ENCODE results near the gene SELE.

The SELE gene

DNA sequence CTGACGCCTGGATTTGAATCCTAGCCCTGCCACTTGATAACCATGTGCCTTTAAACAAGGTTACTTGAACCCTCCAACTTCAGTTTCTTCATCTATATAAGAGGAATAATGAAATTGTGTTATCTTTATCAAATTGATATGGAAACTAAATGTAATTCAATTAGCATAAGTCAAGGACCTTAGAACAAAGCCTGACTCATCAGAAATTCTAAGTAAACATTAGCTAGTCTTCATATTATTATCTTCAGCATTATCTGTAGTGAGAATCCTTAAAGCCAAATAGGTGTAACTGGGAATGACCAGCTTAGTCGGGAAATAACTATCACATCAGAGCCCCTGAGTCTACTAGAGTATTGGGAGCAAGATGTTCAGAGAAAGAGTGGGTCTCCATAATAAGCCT is 29.1 kb downstream of the SELE start:
- DNase-seq (ENCODE audit: low spot score) (no peak), ATAC-seq (ENCODE audit: low read depth) (no peak)
- peaks cover 3% of the 10 kb centered on the region for H3K27me3 ChIP-seq (ENCODE audit: insufficient read depth, poor library complexity, severe bottlenecking)
- no peaks in the 10 kb centered on the region for H3K9me3 ChIP-seq (ENCODE audit: severe bottlenecking)
- H3K4me3 ChIP-seq (ENCODE audit: severe bottlenecking), result no peak overlapping the region
- TF ChIP-seq, protein P1, sequence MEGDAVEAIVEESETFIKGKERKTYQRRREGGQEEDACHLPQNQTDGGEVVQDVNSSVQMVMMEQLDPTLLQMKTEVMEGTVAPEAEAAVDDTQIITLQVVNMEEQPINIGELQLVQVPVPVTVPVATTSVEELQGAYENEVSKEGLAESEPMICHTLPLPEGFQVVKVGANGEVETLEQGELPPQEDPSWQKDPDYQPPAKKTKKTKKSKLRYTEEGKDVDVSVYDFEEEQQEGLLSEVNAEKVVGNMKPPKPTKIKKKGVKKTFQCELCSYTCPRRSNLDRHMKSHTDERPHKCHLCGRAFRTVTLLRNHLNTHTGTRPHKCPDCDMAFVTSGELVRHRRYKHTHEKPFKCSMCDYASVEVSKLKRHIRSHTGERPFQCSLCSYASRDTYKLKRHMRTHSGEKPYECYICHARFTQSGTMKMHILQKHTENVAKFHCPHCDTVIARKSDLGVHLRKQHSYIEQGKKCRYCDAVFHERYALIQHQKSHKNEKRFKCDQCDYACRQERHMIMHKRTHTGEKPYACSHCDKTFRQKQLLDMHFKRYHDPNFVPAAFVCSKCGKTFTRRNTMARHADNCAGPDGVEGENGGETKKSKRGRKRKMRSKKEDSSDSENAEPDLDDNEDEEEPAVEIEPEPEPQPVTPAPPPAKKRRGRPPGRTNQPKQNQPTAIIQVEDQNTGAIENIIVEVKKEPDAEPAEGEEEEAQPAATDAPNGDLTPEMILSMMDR (IDR thresholded peaks at IDR 0.05; ENCODE audit: poor library complexity, severe bottlenecking), result no peak
- no peaks in the 10 kb centered on the region for H3K4me1 ChIP-seq (ENCODE audit: insufficient read depth, poor library complexity, severe bottlenecking)
- no peak overlapping the region for H3K27ac ChIP-seq (ENCODE audit: poor library complexity, severe bottlenecking)
- H3K36me3 ChIP-seq (ENCODE audit: low read depth), result no peaks in the 10 kb centered on the region

DNA sequence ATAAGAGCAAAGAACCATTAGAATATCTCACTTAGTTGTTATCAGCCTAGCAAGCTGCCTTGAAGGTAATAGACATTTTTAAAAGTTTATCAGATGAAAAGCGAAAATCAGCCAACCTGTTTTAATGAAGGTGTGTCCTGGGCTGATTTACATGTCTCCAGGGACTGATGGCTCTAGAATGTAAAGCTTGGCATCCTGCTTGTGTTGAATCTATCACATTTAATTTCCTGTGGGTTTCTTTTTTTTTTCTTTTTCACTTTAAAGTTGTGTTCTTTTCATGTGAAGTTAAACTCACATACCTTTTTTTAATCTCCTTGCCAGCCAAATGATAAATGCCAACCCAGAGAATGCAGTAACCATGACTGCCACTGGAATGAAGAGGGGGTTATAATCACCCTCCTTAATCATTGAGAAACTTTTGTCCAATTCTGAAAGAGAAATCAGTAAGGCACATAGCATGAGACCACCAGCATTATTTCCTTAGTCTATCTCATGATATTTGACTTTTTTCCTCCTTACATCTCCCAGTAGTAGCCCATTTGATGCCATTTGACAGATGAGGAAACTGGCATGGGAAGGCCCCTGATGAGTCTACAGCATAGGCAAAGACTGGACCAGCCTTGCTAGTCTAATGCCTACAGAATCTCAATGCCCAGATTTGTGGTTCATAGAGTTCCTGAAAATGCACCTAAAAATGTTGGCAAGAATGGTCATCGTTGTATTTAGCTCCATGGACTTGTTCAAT is 32.4 kb downstream of the SELE start:
- Histone ChIP-seq H3K4me1 (ENCODE audit: insufficient read depth, poor library complexity, severe bottlenecking) (no peaks in the 10 kb centered on the region), H3K27ac (ENCODE audit: poor library complexity, severe bottlenecking) (no peak overlapping the region)

DNA sequence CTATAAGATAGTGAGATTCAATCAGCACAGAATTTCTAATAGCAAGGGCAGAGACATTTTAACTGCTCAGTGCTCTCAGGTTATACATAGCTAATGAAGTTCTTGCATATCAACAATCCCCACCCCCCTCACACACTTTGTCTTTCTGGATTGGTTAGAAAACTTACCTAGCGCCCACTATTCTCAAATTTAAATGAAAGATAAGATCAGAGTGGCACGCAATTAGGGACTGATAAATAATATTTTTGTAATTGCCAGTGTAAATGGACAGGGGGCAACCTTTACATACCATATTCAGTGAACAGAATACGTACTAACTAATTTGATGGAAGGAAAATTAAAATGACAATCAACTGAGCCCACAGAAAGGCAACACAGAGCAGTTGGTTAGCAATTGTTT is 34.2 kb downstream of the SELE start:
- TF ChIP-seq, protein P1 (IDR thresholded peaks at IDR 0.05; ENCODE audit: poor library complexity, severe bottlenecking), result peak; percentile 10
- Histone ChIP-seq H3K9me3 (ENCODE audit: severe bottlenecking) (no peaks in the 10 kb centered on the region), H3K27me3 (ENCODE audit: insufficient read depth, poor library complexity, severe bottlenecking) (no peaks in the 10 kb centered on the region), H3K4me3 (ENCODE audit: severe bottlenecking) (no peak overlapping the region), H3K27ac (ENCODE audit: poor library complexity, severe bottlenecking) (no peak overlapping the region), H3K36me3 (ENCODE audit: low read depth) (no peaks in the 10 kb centered on the region), H3K4me1 (ENCODE audit: insufficient read depth, poor library complexity, severe bottlenecking) (no peaks in the 10 kb centered on the region)
- DNase-seq (ENCODE audit: low spot score) (no peak), ATAC-seq (ENCODE audit: low read depth) (no peak)

More for the DNA sequence above, 32.4 kb downstream of the SELE start:
- no peak overlapping the region for H3K4me3 ChIP-seq (ENCODE audit: severe bottlenecking)
- DNase-seq (ENCODE audit: low spot score) (no peak), ATAC-seq (ENCODE audit: low read depth) (no peak)
- no peaks in the 10 kb centered on the region for H3K9me3 ChIP-seq (ENCODE audit: severe bottlenecking)
- H3K27me3 ChIP-seq (ENCODE audit: insufficient read depth, poor library complexity, severe bottlenecking), result no peaks in the 10 kb centered on the region
- TF ChIP-seq, protein P1 (IDR thresholded peaks at IDR 0.05; ENCODE audit: poor library complexity, severe bottlenecking), result no peak
- H3K36me3 ChIP-seq (ENCODE audit: low read depth), result no peaks in the 10 kb centered on the region

DNA sequence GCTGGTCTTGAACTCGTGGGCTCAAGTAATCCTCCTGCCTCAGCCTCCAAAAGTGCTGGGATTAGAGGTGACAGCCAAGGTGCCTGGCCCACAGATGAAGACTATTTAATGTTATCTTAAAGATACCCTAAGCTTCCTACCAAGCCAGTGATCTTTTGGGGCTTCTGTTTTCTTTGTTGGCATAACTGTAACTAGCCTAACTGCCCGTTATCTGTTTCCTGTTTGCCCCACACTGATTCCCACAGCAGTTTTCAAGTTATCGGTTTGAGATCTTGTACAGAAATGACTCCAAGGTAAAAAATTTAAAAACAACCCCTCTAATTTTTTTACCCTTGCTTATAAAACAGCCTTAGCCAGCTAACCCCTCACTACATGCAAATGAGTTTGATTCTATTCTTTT is 34.9 kb downstream of the SELE start:
- TF ChIP-seq, protein P1 (IDR thresholded peaks at IDR 0.05; ENCODE audit: poor library complexity, severe bottlenecking), result no peak
- H3K27ac ChIP-seq (ENCODE audit: poor library complexity, severe bottlenecking), result no peak overlapping the region
- no peak overlapping the region for H3K4me3 ChIP-seq (ENCODE audit: severe bottlenecking)
- no peaks in the 10 kb centered on the region for H3K9me3 ChIP-seq (ENCODE audit: severe bottlenecking)
- DNase-seq (ENCODE audit: low spot score), result no peak
- no peaks in the 10 kb centered on the region for H3K4me1 ChIP-seq (ENCODE audit: insufficient read depth, poor library complexity, severe bottlenecking)
- H3K27me3 ChIP-seq (ENCODE audit: insufficient read depth, poor library complexity, severe bottlenecking), result no peaks in the 10 kb centered on the region
- ATAC-seq (ENCODE audit: low read depth), result no peak
- no peaks in the 10 kb centered on the region for H3K36me3 ChIP-seq (ENCODE audit: low read depth)

DNA sequence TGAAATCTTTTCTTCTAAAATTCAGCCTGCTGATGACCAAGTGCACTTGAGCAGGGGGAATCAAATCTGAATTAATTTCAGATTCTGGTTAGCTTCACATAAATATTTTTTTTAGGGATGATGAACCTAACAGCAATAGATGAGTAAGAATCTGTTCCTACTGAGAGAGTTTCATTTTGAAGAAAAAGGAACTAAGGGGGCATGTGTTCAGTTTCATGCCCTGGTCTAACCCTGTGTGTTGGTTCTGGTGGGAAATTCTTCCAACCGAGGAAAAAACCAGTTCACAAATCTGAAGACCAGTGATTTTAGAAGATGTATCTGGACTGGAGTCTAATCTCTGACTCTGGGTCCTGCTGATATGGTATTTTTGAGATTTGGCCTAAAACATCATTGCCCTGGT is 36.1 kb downstream of the SELE start:
- no peak for ATAC-seq (ENCODE audit: low read depth)
- no peak for DNase-seq (ENCODE audit: low spot score)
- Histone ChIP-seq H3K36me3 (ENCODE audit: low read depth) (no peaks in the 10 kb centered on the region), H3K27ac (ENCODE audit: poor library complexity, severe bottlenecking) (no peak overlapping the region), H3K27me3 (ENCODE audit: insufficient read depth, poor library complexity, severe bottlenecking) (no peaks in the 10 kb centered on the region), H3K4me3 (ENCODE audit: severe bottlenecking) (no peak overlapping the region), H3K9me3 (ENCODE audit: severe bottlenecking) (no peaks in the 10 kb centered on the region), H3K4me1 (ENCODE audit: insufficient read depth, poor library complexity, severe bottlenecking) (no peaks in the 10 kb centered on the region)
- TF ChIP-seq, protein P1 (IDR thresholded peaks at IDR 0.05; ENCODE audit: poor library complexity, severe bottlenecking), result no peak

All from RWPE2 (cell line).